ENCODE measurements around the gene ITSN1. TPM values are rescaled to one million over a fixed set of nuclear protein-coding genes. Genes with fewer than 3 reads are reported as not detected.

ITSN1 gene
- total RNA-seq, 4 donors from 2014 or later, result 37.0 to 123 (median 61.1) TPM

GRCh38 chr21:33751120-33751519 is 108.8 kb downstream of the ITSN1 start:
- H3K27ac ChIP-seq, result no peak overlapping the region
- no peak for DNase-seq
- TF ChIP-seq POLR2AphosphoS5 (IDR thresholded peaks at IDR 0.05), result no peak
- no peak for TF ChIP-seq EP300 (IDR thresholded peaks at IDR 0.05; ENCODE audit: low read depth)
- TF ChIP-seq POLR2A (IDR thresholded peaks at IDR 0.05), result no peak
- no peak for TF ChIP-seq CTCF (IDR thresholded peaks at IDR 0.05)
- H3K27me3 ChIP-seq, result no peaks in the 10 kb centered on the region
- H3K4me3 ChIP-seq, result no peak overlapping the region
- intact Hi-C loops (cut with DNase I; ENCODE audit: low total_unique reads) (no loop called here), in situ Hi-C loops (cut with MboI; ENCODE audit: low pct_ligation_motif_present in 1 of 4, low pct_unique_long_range_greater_than_20kb in 1 of 4, low sequenced_read_pairs in 3 of 4) (no loop called here)
- peaks cover 0 to 22% (median 0%) of the 10 kb centered on the region in 4 donors for H3K36me3 ChIP-seq
- no peaks in the 10 kb centered on the region for H3K4me1 ChIP-seq
- peaks cover 14 to 15% of the 10 kb centered on the region in 2 donors for H3K9me3 ChIP-seq
- 83 to 84% methylated on average over 1 of the region's 1 CpG for WGBS, 2 donors (ENCODE audit: low coverage in 1 of 2)

GRCh38 chr21:33751533-33751932 is 109.2 kb downstream of the ITSN1 start:
- TF ChIP-seq EP300 (IDR thresholded peaks at IDR 0.05; ENCODE audit: low read depth), result no peak
- TF ChIP-seq POLR2AphosphoS5 (IDR thresholded peaks at IDR 0.05), result no peak
- TF ChIP-seq CTCF (IDR thresholded peaks at IDR 0.05), result no peak
- no peak for TF ChIP-seq POLR2A (IDR thresholded peaks at IDR 0.05)
- DNase-seq, result no peak
- no peak overlapping the region for H3K27ac ChIP-seq
- no peaks in the 10 kb centered on the region for H3K4me1 ChIP-seq
- no peak overlapping the region for H3K4me3 ChIP-seq
- no peaks in the 10 kb centered on the region for H3K27me3 ChIP-seq
- in situ Hi-C loops (cut with MboI; ENCODE audit: low pct_ligation_motif_present in 1 of 4, low pct_unique_long_range_greater_than_20kb in 1 of 4, low sequenced_read_pairs in 3 of 4) (no loop called here), intact Hi-C loops (cut with DNase I; ENCODE audit: low total_unique reads) (no loop called here)
- H3K36me3 ChIP-seq, result peaks cover 0 to 19% (median 0%) of the 10 kb centered on the region in 4 donors
- peaks cover 10 to 12% of the 10 kb centered on the region in 2 donors for H3K9me3 ChIP-seq

GRCh38 chr21:33752260-33752659 is 110.0 kb downstream of the ITSN1 start:
- no peaks in the 10 kb centered on the region for H3K4me1 ChIP-seq
- H3K27ac ChIP-seq, result no peak overlapping the region
- in situ Hi-C loops (cut with MboI; ENCODE audit: low pct_ligation_motif_present in 1 of 4, low pct_unique_long_range_greater_than_20kb in 1 of 4, low sequenced_read_pairs in 3 of 4) (no loop called here), intact Hi-C loops (cut with DNase I; ENCODE audit: low total_unique reads) (no loop called here)
- no peaks in the 10 kb centered on the region for H3K27me3 ChIP-seq
- no peak for TF ChIP-seq EP300 (IDR thresholded peaks at IDR 0.05; ENCODE audit: low read depth)
- WGBS, 2 donors (ENCODE audit: low coverage in 1 of 2), result 77 to 89% methylated on average over 2 of the region's 2 CpGs
- H3K36me3 ChIP-seq, result peaks cover 0 to 12% (median 0%) of the 10 kb centered on the region in 4 donors
- peaks cover 3 to 4% of the 10 kb centered on the region in 2 donors for H3K9me3 ChIP-seq
- H3K4me3 ChIP-seq, result no peak overlapping the region
- DNase-seq, result no peak

- intact Hi-C loops (cut with DNase I; ENCODE audit: low total_unique reads), result no loop called here
- 97 to 100% methylated on average over 1 of the region's 1 CpG for WGBS, 2 donors (ENCODE audit: low coverage in 1 of 2)
Observed at GRCh38 chr21:33753886-33754285, 111.6 kb downstream of the ITSN1 start.

More at GRCh38 chr21:33753886-33754285, 111.6 kb downstream of the ITSN1 start:
- Histone ChIP-seq H3K4me3 (no peak overlapping the region), H3K27me3 (no peaks in the 10 kb centered on the region), H3K27ac (no peak overlapping the region), H3K4me1 (no peaks in the 10 kb centered on the region), H3K36me3 (peaks cover 0 to 5% (median 0%) of the 10 kb centered on the region in 4 donors), H3K9me3 (no peaks in the 10 kb centered on the region)
- no peak for DNase-seq
- in situ Hi-C loops (cut with MboI; ENCODE audit: low pct_ligation_motif_present in 1 of 4, low pct_unique_long_range_greater_than_20kb in 1 of 4, low sequenced_read_pairs in 3 of 4), result no loop called here
- TF ChIP-seq EP300 (IDR thresholded peaks at IDR 0.05; ENCODE audit: low read depth) (no peak), CTCF (IDR thresholded peaks at IDR 0.05) (no peak), POLR2AphosphoS5 (IDR thresholded peaks at IDR 0.05) (no peak), POLR2A (IDR thresholded peaks at IDR 0.05) (no peak)
